GM23338 (cell line): ENCODE results near the gene IL22. TPM values are rescaled to one million over a fixed set of nuclear protein-coding genes. Genes with fewer than 3 reads are reported as not detected.

ENCODE experiments used
- ATAC-seq: fragments of 200-7000 bp; cut with Tn5 transposase; 3 replicates; pipeline ENCODE4 v1.9.1; 2020
- DNase-seq: peaks from one replicate; pipeline ENCODE4 v3.0.0-alpha.2; 2015; ENCODE audit warnings: low spot score
- H2AFZ ChIP-seq: fragments of 200-600 bp; sonication (generic); 2 replicates; pipeline ENCODE4 v1.8.0; 2016; ENCODE audit warnings: antibody characterized with exemption, mild to moderate bottlenecking, moderate library complexity
- H3F3A ChIP-seq: fragments of 200-600 bp; sonication (generic); replicated peaks from 2 replicates; pipeline ENCODE4 v1.8.0; 2017; ENCODE audit warnings: antibody characterized with exemption, mixed run types, low read depth
- H3K27ac ChIP-seq: fragments of 200-600 bp; sonication (generic); 2 replicates; pipeline ENCODE4 v1.6.1; 2016; ENCODE audit warnings: low read depth
- H3K27me3 ChIP-seq: fragments of 200-600 bp; sonication (generic); 2 replicates; pipeline ENCODE4 v1.8.0; 2016; ENCODE audit warnings: mild to moderate bottlenecking, mixed run types, moderate library complexity; ENCODE audit not compliant: insufficient read depth
- H3K36me3 ChIP-seq: fragments of 200-600 bp; sonication (generic); 2 replicates; pipeline ENCODE4 v1.8.0; 2016; ENCODE audit warnings: mild to moderate bottlenecking; ENCODE audit not compliant: insufficient read depth
- H3K4me1 ChIP-seq: fragments of 200-600 bp; sonication (generic); 2 replicates; pipeline ENCODE4 v1.8.0; 2016; ENCODE audit warnings: mild to moderate bottlenecking, moderate library complexity; ENCODE audit not compliant: insufficient read depth
- H3K4me2 ChIP-seq: fragments of 200-600 bp; sonication (generic); 2 replicates; pipeline ENCODE4 v1.7.1; 2017; ENCODE audit warnings: mixed run types
- H3K4me3 ChIP-seq: fragments of 200-600 bp; sonication (generic); 2 replicates; pipeline ENCODE4 v1.6.1; 2016; ENCODE audit warnings: mixed run types
- H3K79me2 ChIP-seq: fragments of 200-600 bp; sonication (generic); replicated peaks from 2 replicates; pipeline ENCODE4 v1.8.0; 2017; ENCODE audit warnings: mild to moderate bottlenecking; ENCODE audit not compliant: insufficient read depth
- H3K9me2 ChIP-seq: fragments of 200-600 bp; sonication (generic); 2 replicates; pipeline ENCODE4 v1.8.0; 2017; ENCODE audit not compliant: insufficient read depth
- H4K20me1 ChIP-seq: fragments of 200-600 bp; sonication (generic); replicated peaks from 2 replicates; pipeline ENCODE4 v1.8.0; 2017; ENCODE audit warnings: mild to moderate bottlenecking; ENCODE audit not compliant: insufficient read depth
- H3K27ac Mint-ChIP-seq: 2 replicates; pipeline ENCODE4 v1.8.0; 2020; ENCODE audit warnings: inconsistent platforms, mild to moderate bottlenecking, moderate library complexity, mixed read lengths
- H3K27me3 Mint-ChIP-seq: 3 replicates; pipeline ENCODE4 v1.8.0; 2022; ENCODE audit warnings: low read depth, mild to moderate bottlenecking, moderate library complexity, mixed read lengths, inconsistent platforms; ENCODE audit not compliant: insufficient read depth, poor library complexity
- H3K36me3 Mint-ChIP-seq: 3 replicates; pipeline ENCODE4 v1.8.0; 2021; ENCODE audit warnings: low read depth, mild to moderate bottlenecking, inconsistent platforms, moderate library complexity, mixed read lengths
- H3K4me1 Mint-ChIP-seq: 3 replicates; pipeline ENCODE4 v1.8.0; 2020; ENCODE audit warnings: mild to moderate bottlenecking, inconsistent platforms, mixed read lengths
- H3K4me3 Mint-ChIP-seq: 3 replicates; pipeline ENCODE4 v1.8.0; 2021; ENCODE audit warnings: moderate library complexity, mild to moderate bottlenecking, inconsistent platforms, mixed read lengths
- H3K9me3 Mint-ChIP-seq: 3 replicates; pipeline ENCODE4 v1.8.0; 2020; ENCODE audit warnings: moderate library complexity, mild to moderate bottlenecking, inconsistent platforms, mixed read lengths
- CREB1 ChIP-seq: fragments of 250-450 bp; sonication (Bioruptor Pico); IDR thresholded peaks from 2 replicates; pipeline ENCODE4 v1.5.0; 2020; ENCODE audit warnings: low read depth, mild to moderate bottlenecking, moderate library complexity
- CTCF ChIP-seq, 2 experiments: fragments of 200-600 bp in 1 of 2; sonication (generic) in 1 of 2; conservative IDR thresholded peaks; 2 replicates each; pipeline versions ENCODE4 v1.5.1 to v1.6.1; 2016 to 2017; ENCODE audit warnings: antibody characterized with exemption in 2 of 2, low read depth in 2 of 2, mild to moderate bottlenecking in 2 of 2, moderate library complexity in 1 of 2
- ETS1 ChIP-seq: IDR thresholded peaks from 2 replicates; pipeline ENCODE4 v1.6.1; 2016; ENCODE audit warnings: antibody characterized with exemption
- EZH2 ChIP-seq: fragments of 200-600 bp; sonication (generic); IDR thresholded peaks from one replicate; pipeline ENCODE4 v1.8.0; 2017; ENCODE audit warnings: antibody characterized with exemption, mild to moderate bottlenecking, low read depth; ENCODE audit not compliant: unreplicated experiment
- EZH2phosphoT487 ChIP-seq: fragments of 200-600 bp; sonication (generic); IDR thresholded peaks from one replicate; pipeline ENCODE4 v1.8.1; 2018; ENCODE audit warnings: antibody characterized with exemption; ENCODE audit not compliant: unreplicated experiment
- JUNB ChIP-seq: IDR thresholded peaks from one replicate; pipeline ENCODE4 v1.6.1; 2016; ENCODE audit warnings: antibody characterized with exemption; ENCODE audit not compliant: unreplicated experiment
- NANOG ChIP-seq: IDR thresholded peaks from 2 replicates; pipeline ENCODE4 v1.6.1; 2016; ENCODE audit warnings: antibody characterized with exemption, borderline replicate concordance
- REST ChIP-seq: IDR thresholded peaks from one replicate; pipeline ENCODE4 v1.6.1; 2018; ENCODE audit warnings: antibody characterized with exemption; ENCODE audit not compliant: unreplicated experiment
- STAT1 ChIP-seq: IDR thresholded peaks from one replicate; pipeline ENCODE4 v1.6.1; 2016; ENCODE audit warnings: antibody characterized with exemption; ENCODE audit not compliant: unreplicated experiment
- ZNF114 ChIP-seq: fragments of 250-450 bp; sonication (Bioruptor Pico); IDR thresholded peaks from 2 replicates; pipeline ENCODE4 v1.5.0; 2020; ENCODE audit warnings: mild to moderate bottlenecking, moderate library complexity
- ZNF331 ChIP-seq: fragments of 250-450 bp; sonication (Bioruptor Pico); IDR thresholded peaks from 2 replicates; pipeline ENCODE4 v1.5.0; 2020; ENCODE audit warnings: low read depth, mild to moderate bottlenecking, moderate library complexity
- polyA plus RNA-seq: library from polyadenylated mRNA; unstranded; fragments of >200 nt; fragmentation: Nextera tagmentation; extraction: Ambion mirVana; gene quantifications from 2 replicates; pipeline ENCODE4 v1.2.1, GENCODE V29; 2016
- total RNA-seq: library from RNA; depleted of rRNA; stranded (reverse); fragments of >200 nt; shearing (Covaris generic); gene quantifications from 2 replicates; pipeline ENCODE4 v1.2.3, GENCODE V29; 2014

The IL22 gene
- total and polyA plus RNA-seq, 2 experiments from 2014 or later: not detected

GRCh38 chr12:68286396-68286795, 33.0 kb upstream of the IL22 start (continued):
- TF ChIP-seq ZNF331 (CRISPR knock-in tag): no peak
- TF ChIP-seq CTCF (conservative IDR thresholded peaks at IDR 0.05; ENCODE audit: low read depth in 2 of 2): no peak
- no peak for TF ChIP-seq STAT1
- TF ChIP-seq CREB1 (CRISPR knock-in tag): no peak
- TF ChIP-seq REST: no peak
- no peak for TF ChIP-seq EZH2phosphoT487
- TF ChIP-seq ETS1: no peak
- TF ChIP-seq EZH2: no peak
- TF ChIP-seq JUNB: no peak

- no peak for DNase-seq
- Mint-ChIP-seq H3K27me3 (no peaks in the 10 kb centered on the region), H3K4me3 (no peak overlapping the region), H3K9me3 (no peaks in the 10 kb centered on the region), H3K4me1 (peaks cover 8% of the 10 kb centered on the region; the same call in 2 of the 3 replicates), H3K36me3 (no peaks in the 10 kb centered on the region), H3K27ac (no peak overlapping the region)
- Histone ChIP-seq H3K27me3 (no peaks in the 10 kb centered on the region), H3F3A (no peaks in the 10 kb centered on the region), H3K4me1 (peaks cover 7% of the 10 kb centered on the region; the same call in 1 of the 2 replicates), H3K9me2 (no peaks in the 10 kb centered on the region), H2AFZ (no peak overlapping the region), H3K36me3 (no peaks in the 10 kb centered on the region), H3K27ac (no peak overlapping the region), H4K20me1 (no peaks in the 10 kb centered on the region), H3K79me2 (no peaks in the 10 kb centered on the region), H3K4me3 (no peak overlapping the region), H3K4me2 (no peak overlapping the region)
- no peak for ATAC-seq
- TF ChIP-seq STAT1 (no peak), NANOG (no peak), EZH2 (no peak), JUNB (no peak), ZNF331 (CRISPR knock-in tag) (no peak), ZNF114 (CRISPR knock-in tag) (no peak), CTCF (conservative IDR thresholded peaks at IDR 0.05; ENCODE audit: low read depth in 2 of 2) (no peak), ETS1 (no peak), CREB1 (CRISPR knock-in tag) (no peak)
These were observed 32.1 kb upstream of the IL22 start for GRCh38 chr12:68285541-68285940.
